Ovary (tissue), 3 donors: Measurements from ENCODE around the gene MNT.

Source experiments
- CTCF ChIP-seq, 3 donors: fragments of 450-650 bp in 2 of 3; fragments of 200-600 bp in 1 of 3; IDR thresholded peaks; one replicate each; pipeline versions ENCODE4 v1.5.1 to v1.8.0; 2016 to 2022; ENCODE audit warnings: antibody characterized with exemption in 3 of 3, mild to moderate bottlenecking in 1 of 3
- EP300 ChIP-seq: sonication (generic); formaldehyde crosslinking; IDR thresholded peaks from one replicate; pipeline ENCODE4 v1.6.1; 2017; ENCODE audit warnings: antibody characterized with exemption
- donor health status: DM: no; HTN: no; CAD: no.

GRCh38 chr17:2398655-2399571 is 1.9 kb downstream of the MNT start:
- no peak for TF ChIP-seq CTCF (IDR thresholded peaks at IDR 0.05)
- no peak for TF ChIP-seq EP300
